IMR-90 (cell line): ENCODE results near the gene LIPE. TPM values are rescaled to one million over a fixed set of nuclear protein-coding genes. Genes with fewer than 3 reads are reported as not detected.

Experiments used
- ATAC-seq: fragments of 200-7000 bp; cut with Tn5 transposase; 2 replicates; pipeline ENCODE4 v1.9.1; 2020; ENCODE audit warnings: low read depth, mild to moderate bottlenecking, moderate library complexity
- BruUV-seq: library from RNA; stranded (reverse); fragments of 400-500 nt; replicated peaks from 2 replicates; lab custom pipeline; 2021; lab: Mats Ljungman, UMichigan
- CTCF ChIA-PET: fragments of 300-600 bp; formaldehyde crosslinking; extraction: SDS; loops from one replicate; lab custom pipeline; 2021; ENCODE audit warnings: antibody characterized with exemption; lab: Yijun Ruan, JAX
- POLR2A ChIA-PET: fragments of 300-600 bp; sonication (Branson Sonifier 250); formaldehyde crosslinking; loops from one replicate; lab custom pipeline; 2022; ENCODE audit warnings: antibody characterized with exemption; ENCODE audit not compliant: unreplicated experiment; lab: Charles Lee
- DNase-seq: peaks from one replicate; pipeline ENCODE4 v3.0.0; 2013
- H2AFZ ChIP-seq: replicated peaks from 2 replicates; pipeline ENCODE3; 2013; ENCODE audit warnings: low read length, mild to moderate bottlenecking; ENCODE audit not compliant: poor library complexity
- H2AK5ac ChIP-seq: 2 replicates; pipeline ENCODE4 v1.6.1; 2013; ENCODE audit warnings: low read depth, low read length, inconsistent platforms
- H2AK9ac ChIP-seq: replicated peaks from 2 replicates; pipeline ENCODE3; 2013; ENCODE audit warnings: mild to moderate bottlenecking, low read depth, low read length, moderate library complexity; ENCODE audit not compliant: poor library complexity
- H2BK120ac ChIP-seq: 2 replicates; pipeline ENCODE4 v1.6.1; 2013; ENCODE audit warnings: low read depth, low read length, inconsistent platforms
- H2BK15ac ChIP-seq: 3 replicates; pipeline ENCODE4 v1.6.1; 2013; ENCODE audit warnings: low read depth, low read length, inconsistent platforms
- H2BK20ac ChIP-seq: 2 replicates; pipeline ENCODE4 v1.6.1; 2013; ENCODE audit warnings: low read depth, mild to moderate bottlenecking, inconsistent platforms, low read length, moderate library complexity
- H2BK5ac ChIP-seq: 2 replicates; pipeline ENCODE4 v1.6.1; 2013; ENCODE audit warnings: mild to moderate bottlenecking, low read depth, low read length, inconsistent platforms; ENCODE audit not compliant: poor library complexity, severe bottlenecking
- H3K14ac ChIP-seq: replicated peaks from 2 replicates; pipeline ENCODE4 v1.6.1; 2013; ENCODE audit warnings: low read depth, low read length, inconsistent platforms
- H3K18ac ChIP-seq: 2 replicates; pipeline ENCODE4 v1.6.1; 2013; ENCODE audit warnings: low read depth, low read length, control low read depth
- H3K23ac ChIP-seq: 2 replicates; pipeline ENCODE4 v1.6.1; 2013; ENCODE audit warnings: low read depth, low read length, inconsistent platforms
- H3K27ac ChIP-seq: 2 replicates; pipeline ENCODE4 v1.5.1; 2013; ENCODE audit warnings: mild to moderate bottlenecking, control low read depth, low read length; ENCODE audit not compliant: insufficient read depth
- H3K27me3 ChIP-seq: 2 replicates; pipeline ENCODE4 v1.6.1; 2013; ENCODE audit warnings: low read length; ENCODE audit not compliant: control insufficient read depth, insufficient read depth
- H3K36me3 ChIP-seq: 2 replicates; pipeline ENCODE4 v1.6.1; 2013; ENCODE audit warnings: low read length, mixed read lengths; ENCODE audit not compliant: control insufficient read depth, insufficient read depth
- H3K4ac ChIP-seq: 2 replicates; pipeline ENCODE4 v1.6.1; 2013; ENCODE audit warnings: low read depth, low read length, inconsistent platforms
- H3K4me1 ChIP-seq: 2 replicates; pipeline ENCODE4 v1.6.1; 2013; ENCODE audit warnings: low read length, mixed read lengths; ENCODE audit not compliant: control insufficient read depth, insufficient read depth
- H3K4me2 ChIP-seq: 2 replicates; pipeline ENCODE4 v1.6.1; 2013; ENCODE audit warnings: low read depth, mild to moderate bottlenecking, control low read depth, low read length, moderate library complexity
- H3K4me3 ChIP-seq: 2 replicates; pipeline ENCODE4 v1.5.1; 2013; ENCODE audit warnings: low read depth, mild to moderate bottlenecking, control low read depth, low read length, moderate library complexity; ENCODE audit not compliant: insufficient read depth
- H3K56ac ChIP-seq: 2 replicates; pipeline ENCODE4 v1.6.1; 2013; ENCODE audit warnings: low read length, inconsistent platforms; ENCODE audit not compliant: insufficient read depth; ENCODE audit errors: extremely low read depth
- H3K79me1 ChIP-seq, 2 experiments: 2 replicates each; pipeline ENCODE4 v1.6.1; 2013; ENCODE audit warnings: low read length in 2 of 2, inconsistent platforms in 1 of 2, low read depth in 1 of 2
- H3K9ac ChIP-seq: 2 replicates; pipeline ENCODE4 v1.6.1; 2013; ENCODE audit warnings: low read depth, low read length, control low read depth
- H3K9me1 ChIP-seq: 2 replicates; pipeline ENCODE4 v1.6.1; 2013; ENCODE audit warnings: low read length, inconsistent platforms; ENCODE audit not compliant: insufficient read depth
- H3K9me3 ChIP-seq: 2 replicates; pipeline ENCODE4 v1.6.1; 2013; ENCODE audit warnings: low read length; ENCODE audit not compliant: control insufficient read depth, insufficient read depth
- H4K20me1 ChIP-seq: 2 replicates; pipeline ENCODE4 v1.6.1; 2013; ENCODE audit warnings: low read length, inconsistent platforms; ENCODE audit not compliant: insufficient read depth
- H4K5ac ChIP-seq: 2 replicates; pipeline ENCODE4 v1.6.1; 2013; ENCODE audit warnings: mild to moderate bottlenecking, low read depth, low read length, control low read depth
- H4K8ac ChIP-seq, 2 experiments: 2 replicates each; pipeline ENCODE4 v1.6.1; 2013; ENCODE audit warnings: low read depth in 2 of 2, low read length in 2 of 2, control low read depth in 1 of 2, inconsistent platforms in 1 of 2
- H4K91ac ChIP-seq: 2 replicates; pipeline ENCODE4 v1.6.1; 2013; ENCODE audit warnings: low read depth, low read length, inconsistent platforms; ENCODE audit not compliant: insufficient read depth
- BHLHE40 ChIP-seq: fragments of 150-350 bp; IDR thresholded peaks from 2 replicates; pipeline ENCODE4 v1.6.1; 2016; ENCODE audit warnings: mild to moderate bottlenecking, low read depth, low read length
- CEBPB ChIP-seq: IDR thresholded peaks from 2 replicates; pipeline ENCODE4 v1.6.1; 2012; ENCODE audit warnings: low read depth, low read length, improper control_type of control experiment
- CHD1 ChIP-seq: IDR thresholded peaks from 2 replicates; pipeline ENCODE4 v1.6.1; 2012; ENCODE audit warnings: low read depth, low read length, improper control_type of control experiment
- CTCF ChIP-seq: conservative IDR thresholded peaks from 2 replicates; pipeline ENCODE4 v1.5.1; 2012; ENCODE audit warnings: mild to moderate bottlenecking, low read depth, low read length, improper control_type of control experiment
- FOS ChIP-seq: fragments of 150-350 bp; IDR thresholded peaks from 2 replicates; pipeline ENCODE4 v1.6.1; 2016; ENCODE audit warnings: low read depth, low read length
- MAFK ChIP-seq: IDR thresholded peaks from 2 replicates; pipeline ENCODE4 v1.6.1; 2012; ENCODE audit warnings: low read depth, low read length, improper control_type of control experiment
- MAZ ChIP-seq: IDR thresholded peaks from 2 replicates; pipeline ENCODE4 v1.6.1; 2012; ENCODE audit warnings: low read depth, mild to moderate bottlenecking, low read length, improper control_type of control experiment, moderate library complexity, borderline replicate concordance
- MXI1 ChIP-seq: IDR thresholded peaks from 2 replicates; pipeline ENCODE4 v1.6.1; 2012; ENCODE audit warnings: low read depth, mild to moderate bottlenecking, low read length, moderate library complexity, borderline replicate concordance
- NFE2L2 ChIP-seq: fragments of 150-350 bp; IDR thresholded peaks from 2 replicates; pipeline ENCODE4 v1.6.1; 2016; ENCODE audit warnings: low read depth, mild to moderate bottlenecking, low read length
- POLR2A ChIP-seq: IDR thresholded peaks from 2 replicates; pipeline ENCODE4 v1.6.1; 2012; ENCODE audit warnings: mild to moderate bottlenecking, low read depth, low read length
- RAD21 ChIP-seq: IDR thresholded peaks from 2 replicates; pipeline ENCODE4 v1.6.1; 2012; ENCODE audit warnings: low read length, improper control_type of control experiment
- RCOR1 ChIP-seq: IDR thresholded peaks from 2 replicates; pipeline ENCODE4 v1.6.1; 2012; ENCODE audit warnings: mild to moderate bottlenecking, low read length, improper control_type of control experiment; ENCODE audit not compliant: insufficient replicate concordance
- RFX5 ChIP-seq: IDR thresholded peaks from 2 replicates; pipeline ENCODE4 v1.8.0; 2012; ENCODE audit warnings: low read depth, mild to moderate bottlenecking, low read length, moderate library complexity
- SMC3 ChIP-seq: fragments of 150-350 bp; IDR thresholded peaks from 2 replicates; pipeline ENCODE4 v1.6.1; 2016; ENCODE audit warnings: low read depth, mild to moderate bottlenecking, antibody characterized with exemption, low read length, moderate library complexity
- USF2 ChIP-seq: fragments of 150-350 bp; IDR thresholded peaks from 2 replicates; pipeline ENCODE4 v1.6.1; 2017; ENCODE audit warnings: mild to moderate bottlenecking, antibody characterized with exemption, low read length, low read depth
- WGBS, 2 experiments: methylation state at CpG; one replicate each; pipeline versions ENCODE4 v1.1.5 to v1.1.7; 2013; ENCODE audit warnings: missing lambda C conversion rate in 2 of 2; ENCODE audit not compliant: insufficient read length in 1 of 2; ENCODE audit errors: extremely low coverage in 2 of 2; 5-methylcytosine and 5-hydroxymethylcytosine counted together
- dilution Hi-C: fragments of 300-500 bp; cut with HindIII; formaldehyde crosslinking; loops from one replicate; pipeline ENCODE4 v1.14.3; 2018; ENCODE audit warnings: low sequenced_read_pairs; ENCODE audit not compliant: unreplicated experiment
- in situ Hi-C: fragments of 300-500 bp; cut with MboI; formaldehyde crosslinking; loops from 3 replicates; pipeline ENCODE4 v1.14.3; 2019; ENCODE audit warnings: low sequenced_read_pairs, inconsistent platforms, mixed read lengths
- intact Hi-C: fragments of 100-400 bp; cut with micrococcal nuclease; formaldehyde crosslinking; loops from 2 replicates; pipeline ENCODE4 v1.10.0; 2022
- polyA plus RNA-seq, 3 experiments: library from polyadenylated mRNA; depleted of rRNA; stranded (reverse); fragments of >200 nt; gene quantifications; 2 replicates each; pipeline ENCODE4 v1.2.3, GENCODE V29; 2012; ENCODE audit warnings: low replicate concordance in 1 of 3
- total RNA-seq: library from RNA; depleted of rRNA; stranded (reverse); fragments of >200 nt; gene quantifications from 2 replicates; pipeline ENCODE4 v1.2.3, GENCODE V29; 2012
- TF ChIP-seq, protein P1 (sequence below): fragments of 150-350 bp; IDR thresholded peaks from 2 replicates; pipeline ENCODE4 v1.6.1; 2016; ENCODE audit warnings: low read depth, mild to moderate bottlenecking, low read length, moderate library complexity, borderline replicate concordance

The LIPE gene
- total and polyA plus RNA-seq, 2 of the 4 experiments (the other 2 are of a cell fraction) = 1.1 to 5.4 TPM

GRCh38 chr19:42368360-42368759, 58.8 kb downstream of the LIPE start:
- Histone ChIP-seq H3K79me1 (no peaks in the 10 kb centered on the region), H2BK15ac (no peak overlapping the region), H4K91ac (no peak overlapping the region), H2BK5ac (no peak overlapping the region), H2BK20ac (no peak overlapping the region), H3K36me3 (peaks cover 18% of the 10 kb centered on the region), H4K5ac (no peak overlapping the region), H3K14ac (no peak overlapping the region), H3K4ac (no peak overlapping the region), H3K18ac (no peak overlapping the region), H2AK5ac (no peak overlapping the region), H3K4me3 (no peak overlapping the region), H4K8ac (no peak overlapping the region), H3K27ac (no peak overlapping the region), H3K9ac (no peak overlapping the region), H3K4me1 (peaks cover 2% of the 10 kb centered on the region; the same call in 1 of the 2 replicates), H3K27me3 (no peaks in the 10 kb centered on the region), H3K4me2 (no peak overlapping the region), H3K56ac (no peak overlapping the region), H2AK9ac (no peak overlapping the region), H4K20me1 (peaks cover 3% of the 10 kb centered on the region; the same call in 1 of the 2 replicates), H3K9me1 (peaks cover 6% of the 10 kb centered on the region), H2AFZ (no peak overlapping the region), H3K9me3 (no peaks in the 10 kb centered on the region; the same call in 1 of the 2 replicates), H2BK120ac (no peak overlapping the region), H3K23ac (no peak overlapping the region)
- CTCF ChIA-PET = no interaction called here
- BruUV-seq = no TSS peak
- POLR2A ChIA-PET = no interaction called here
- DNase-seq (no peak), ATAC-seq (no peak)
- intact Hi-C loops = no loop called here
- dilution Hi-C loops = no loop called here
- 100% methylated on average over 2 of the region's 11 CpGs; no CpG with 5 or more reads in 1 of the 2 experiments for WGBS, 2 experiments
- TF ChIP-seq BHLHE40 (no peak), RFX5 (no peak), CHD1 (no peak), MXI1 (no peak), MAFK (no peak), POLR2A (no peak), SMC3 (no peak), CTCF (no peak), USF2 (no peak), NFE2L2 (no peak), FOS (no peak), MAZ (no peak), RCOR1 (no peak), RAD21 (no peak), CEBPB (no peak)
- TF ChIP-seq, protein P1, sequence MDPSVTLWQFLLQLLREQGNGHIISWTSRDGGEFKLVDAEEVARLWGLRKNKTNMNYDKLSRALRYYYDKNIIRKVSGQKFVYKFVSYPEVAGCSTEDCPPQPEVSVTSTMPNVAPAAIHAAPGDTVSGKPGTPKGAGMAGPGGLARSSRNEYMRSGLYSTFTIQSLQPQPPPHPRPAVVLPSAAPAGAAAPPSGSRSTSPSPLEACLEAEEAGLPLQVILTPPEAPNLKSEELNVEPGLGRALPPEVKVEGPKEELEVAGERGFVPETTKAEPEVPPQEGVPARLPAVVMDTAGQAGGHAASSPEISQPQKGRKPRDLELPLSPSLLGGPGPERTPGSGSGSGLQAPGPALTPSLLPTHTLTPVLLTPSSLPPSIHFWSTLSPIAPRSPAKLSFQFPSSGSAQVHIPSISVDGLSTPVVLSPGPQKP = no peak
- in situ Hi-C loops = no loop called here
